NK-92 (cell line): ENCODE measurements around the gene CRISP3.

Experiments
- DNase-seq: peaks from one replicate; lab custom pipeline; 2025; ENCODE audit not compliant: unreplicated experiment; lab: John Stamatoyannopoulos, UW

The CRISP3 gene

DNA sequence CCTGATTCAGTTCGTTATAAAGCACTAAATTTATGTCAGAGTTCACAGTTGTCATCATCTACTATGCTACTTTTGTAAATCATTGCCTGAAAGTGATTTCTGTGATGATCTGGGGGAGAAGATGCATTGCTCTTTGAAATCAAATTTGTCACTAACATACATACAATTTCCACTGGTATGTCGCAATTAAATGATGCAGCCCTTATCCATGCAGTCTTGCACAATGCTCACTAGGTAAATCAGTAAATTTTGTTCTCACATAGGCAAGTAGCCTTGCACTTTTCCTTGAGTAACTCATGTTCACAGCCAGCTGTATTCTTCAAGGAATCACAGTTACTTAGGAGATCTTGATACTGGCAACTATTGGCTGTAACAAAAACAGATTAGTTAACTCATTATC is 51.7 kb downstream of the CRISP3 start:
- no peak for DNase-seq
